Fibroblast of lung (primary cell): ENCODE results near the gene ADCY9.

Experiments used
- CTCF ChIP-seq, 2 donors: IDR thresholded peaks in 1 of 2; conservative IDR thresholded peaks in 1 of 2; 1 replicate in 1 of 2; 2 replicates in 1 of 2; pipeline ENCODE4 v1.5.1; 2011 to 2012; ENCODE audit warnings: low read length in 2 of 2, control low read depth in 1 of 2, inconsistent platforms in 1 of 2, low read depth in 1 of 2, mild to moderate bottlenecking in 1 of 2
- EZH2 ChIP-seq: IDR thresholded peaks from 2 replicates; pipeline ENCODE4 v1.5.1; 2012; ENCODE audit warnings: low read length, control low read depth, mild to moderate bottlenecking; ENCODE audit errors: missing control alignments

DNA sequence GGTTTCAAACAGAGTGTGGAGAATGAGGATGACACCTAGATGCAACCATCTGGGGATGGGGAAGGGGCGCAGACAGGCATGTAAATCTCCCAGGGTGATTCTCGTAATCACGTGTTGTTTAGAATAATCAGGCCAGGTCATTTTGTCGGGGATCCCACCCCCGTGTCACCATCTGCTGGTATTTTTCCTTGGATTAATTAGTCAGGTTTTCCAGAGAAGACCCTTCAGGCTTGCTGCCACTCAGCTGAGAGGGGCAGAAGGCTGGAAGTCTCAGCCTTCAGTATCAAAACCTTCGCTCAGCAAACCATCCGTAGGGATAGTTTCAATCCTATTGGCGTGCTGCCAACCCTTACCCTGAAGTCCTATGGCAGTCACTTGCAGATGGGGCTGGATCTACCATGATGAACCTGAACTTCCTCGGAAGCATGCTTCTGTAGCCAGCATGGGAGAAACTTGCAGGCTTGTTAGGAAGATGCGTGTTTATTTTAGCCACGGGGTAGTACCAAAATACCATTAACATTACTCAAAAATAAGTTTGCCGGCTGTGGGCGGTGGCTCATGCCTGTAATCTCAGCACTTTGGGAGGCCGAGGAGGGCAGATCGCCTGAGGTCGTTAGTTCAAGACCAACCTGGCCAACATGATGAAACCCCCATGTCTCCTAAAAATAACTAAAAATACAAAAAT, 7.5 kb upstream of the ADCY9 start:
- TF ChIP-seq CTCF (conservative IDR thresholded peaks at IDR 0.05 in 1 of 2, IDR thresholded peaks at IDR 0.05 in 1 of 2; ENCODE audit: low read depth in 1 of 2, low read length in 2 of 2) (no peak), EZH2 (no peak)
